Measurements from ENCODE around the gene LSP1. TPM values are rescaled to one million over a fixed set of nuclear protein-coding genes. Genes with fewer than 3 reads are reported as not detected.

The LSP1 gene
- total RNA-seq, 2 experiments from 2014 or later = 228 to 232 TPM

DNA sequence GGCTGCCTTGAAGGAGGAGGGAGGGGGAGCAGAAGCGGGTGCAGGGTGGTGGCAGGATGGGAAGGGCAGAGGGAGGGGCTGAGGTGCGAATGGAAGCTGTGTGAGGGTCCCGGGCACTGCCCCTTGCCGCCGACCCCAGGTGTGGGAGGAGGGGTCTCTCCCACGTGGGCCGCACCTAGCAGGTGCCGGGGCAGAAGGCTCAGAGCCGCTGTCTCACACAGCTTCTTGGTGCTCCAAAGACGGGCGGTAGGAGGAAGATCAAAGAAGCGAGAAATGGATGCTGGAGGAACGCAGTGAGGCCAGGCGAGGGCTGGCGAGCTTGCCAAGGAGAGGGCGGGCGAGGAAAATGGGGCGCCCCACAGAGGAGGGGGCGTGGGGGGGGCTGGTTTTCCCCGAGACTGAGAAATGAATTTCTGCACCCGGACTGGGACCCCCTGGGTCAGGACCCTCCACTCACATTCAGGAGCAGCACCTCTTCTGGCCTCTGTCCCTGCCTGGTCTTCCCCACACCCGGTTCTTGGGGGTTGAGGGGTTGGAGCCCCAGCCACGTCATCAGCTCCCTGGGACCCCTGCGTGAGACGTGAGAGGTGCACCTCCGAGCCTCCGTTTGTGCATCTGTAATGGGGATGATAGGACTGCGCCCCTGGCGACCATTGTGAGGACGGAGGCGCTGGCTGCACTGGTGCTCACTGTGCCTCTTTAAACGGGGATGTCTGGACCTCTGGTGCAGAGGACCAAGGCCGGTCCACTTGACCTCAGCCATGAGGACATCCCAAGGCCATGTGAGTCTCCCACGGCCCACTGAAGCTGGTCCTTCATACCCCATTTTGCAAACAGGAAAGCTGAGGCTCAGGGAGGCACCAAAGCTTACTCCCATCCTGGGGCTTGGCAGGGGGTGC lies 16.8 kb downstream of the LSP1 start:
- no peak overlapping the region for H3K27ac ChIP-seq (ENCODE audit: low read depth in 1 of 2, low read length in 2 of 2)
- ChIA-PET POLR2A (interaction anchor here (1.2 to 3.1 kb wide), 5 partner anchors 16 to 45 kb away, joined by 3 to 21 read pairs (median 7); partner anchors contain the start of gene LSP1), CTCF (interaction anchor here (1.7 to 2.8 kb wide), 2 partner anchors 12 to 17 kb away, joined by 4 to 17 read pairs; no protein-coding TSS in a partner anchor)
- intact Hi-C loops (cut with DNase I, micrococcal nuclease) = loop anchor here (2.0 kb wide), 2 partner anchors 15 to 17 kb away; partner anchors contain the start of gene LSP1 (in 1 of the 2)
- Mint-ChIP-seq H3K4me3 (peak overlapping the region; percentile 70), H3K27me3 (no peaks in the 10 kb centered on the region), H3K27ac (peak overlapping the region; percentile 86), H3K9me3 (no peaks in the 10 kb centered on the region), H3K36me3 (ENCODE audit: low read depth) (peaks cover 18% of the 10 kb centered on the region), H3K4me1 (ENCODE audit: low read depth) (peaks cover 62% of the 10 kb centered on the region)
- ATAC-seq (ENCODE audit: poor library complexity) (no peak), DNase-seq (no peak)
- H3K9me3 ChIP-seq (ENCODE audit: control insufficient read depth in 1 of 2, insufficient read depth in 1 of 2, low read length in 2 of 2) = no peaks in the 10 kb centered on the region
- no peaks in the 10 kb centered on the region for H3K36me3 ChIP-seq (ENCODE audit: insufficient read depth, low read length)
- no peaks in the 10 kb centered on the region for H3K27me3 ChIP-seq (ENCODE audit: control insufficient read depth in 1 of 2, insufficient read depth in 2 of 2, low read length in 2 of 2)
- H3K4me1 ChIP-seq (ENCODE audit: insufficient read depth, low read length) = peaks cover 92% of the 10 kb centered on the region
- no peak overlapping the region for H3K4me3 ChIP-seq (ENCODE audit: low read length)
- TF ChIP-seq, protein P1, sequence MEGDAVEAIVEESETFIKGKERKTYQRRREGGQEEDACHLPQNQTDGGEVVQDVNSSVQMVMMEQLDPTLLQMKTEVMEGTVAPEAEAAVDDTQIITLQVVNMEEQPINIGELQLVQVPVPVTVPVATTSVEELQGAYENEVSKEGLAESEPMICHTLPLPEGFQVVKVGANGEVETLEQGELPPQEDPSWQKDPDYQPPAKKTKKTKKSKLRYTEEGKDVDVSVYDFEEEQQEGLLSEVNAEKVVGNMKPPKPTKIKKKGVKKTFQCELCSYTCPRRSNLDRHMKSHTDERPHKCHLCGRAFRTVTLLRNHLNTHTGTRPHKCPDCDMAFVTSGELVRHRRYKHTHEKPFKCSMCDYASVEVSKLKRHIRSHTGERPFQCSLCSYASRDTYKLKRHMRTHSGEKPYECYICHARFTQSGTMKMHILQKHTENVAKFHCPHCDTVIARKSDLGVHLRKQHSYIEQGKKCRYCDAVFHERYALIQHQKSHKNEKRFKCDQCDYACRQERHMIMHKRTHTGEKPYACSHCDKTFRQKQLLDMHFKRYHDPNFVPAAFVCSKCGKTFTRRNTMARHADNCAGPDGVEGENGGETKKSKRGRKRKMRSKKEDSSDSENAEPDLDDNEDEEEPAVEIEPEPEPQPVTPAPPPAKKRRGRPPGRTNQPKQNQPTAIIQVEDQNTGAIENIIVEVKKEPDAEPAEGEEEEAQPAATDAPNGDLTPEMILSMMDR (IDR thresholded peaks at IDR 0.05) = no peak

DNA sequence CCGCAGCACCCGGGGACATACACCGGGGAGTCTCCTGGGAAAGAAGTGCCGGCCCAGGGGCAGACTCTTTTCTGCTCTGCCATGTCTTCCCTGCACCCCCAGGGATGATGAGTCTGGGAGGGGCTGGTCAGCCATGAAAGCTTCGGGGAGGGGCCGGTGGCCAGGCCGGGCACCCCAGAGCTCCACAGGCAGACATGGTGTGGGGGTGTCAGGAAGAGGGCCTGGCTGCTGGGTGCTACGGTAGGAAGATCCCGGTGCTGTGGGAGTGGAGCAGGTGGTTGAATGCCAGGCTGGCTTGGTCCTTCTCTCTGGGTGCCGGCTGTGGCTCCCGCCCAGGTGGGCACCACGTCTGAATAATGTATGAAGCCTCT lies 17.4 kb downstream of the LSP1 start:
- peaks cover 19% of the 10 kb centered on the region for H3K36me3 Mint-ChIP-seq (ENCODE audit: low read depth)
- peak overlapping the region; percentile 28 for H3K4me3 ChIP-seq (ENCODE audit: low read length)
- H3K27ac ChIP-seq (ENCODE audit: low read depth in 1 of 2, low read length in 2 of 2) = no peak overlapping the region
- DNase-seq (no peak), ATAC-seq (ENCODE audit: poor library complexity) (no peak)
- H3K27ac Mint-ChIP-seq = peak overlapping the region; percentile 86
- peaks cover 92% of the 10 kb centered on the region for H3K4me1 ChIP-seq (ENCODE audit: insufficient read depth, low read length)
- no peaks in the 10 kb centered on the region for H3K27me3 ChIP-seq (ENCODE audit: control insufficient read depth in 1 of 2, insufficient read depth in 2 of 2, low read length in 2 of 2)
- intact Hi-C loops (cut with DNase I, micrococcal nuclease) = loop anchor here (2.0 kb wide), 2 partner anchors 16 to 18 kb away; partner anchors contain the start of gene LSP1 (in 1 of the 2)
- ChIA-PET POLR2A (interaction anchor here (0.9 to 3.1 kb wide), 5 partner anchors 11 to 46 kb away, joined by 3 to 21 read pairs (median 5); partner anchors contain the start of gene LSP1), CTCF (interaction anchor here (2.8 kb wide), 1 partner anchor 12 kb away, joined by 17 read pairs; no protein-coding TSS in a partner anchor)
- peaks cover 4% of the 10 kb centered on the region for H3K36me3 ChIP-seq (ENCODE audit: insufficient read depth, low read length)
- H3K4me1 Mint-ChIP-seq (ENCODE audit: low read depth) = peaks cover 62% of the 10 kb centered on the region
- no peaks in the 10 kb centered on the region for H3K27me3 Mint-ChIP-seq
- TF ChIP-seq, protein P1 (IDR thresholded peaks at IDR 0.05) = no peak
- no peaks in the 10 kb centered on the region for H3K9me3 ChIP-seq (ENCODE audit: control insufficient read depth in 1 of 2, insufficient read depth in 1 of 2, low read length in 2 of 2)
- H3K4me3 Mint-ChIP-seq = peak overlapping the region; percentile 70
- no peaks in the 10 kb centered on the region for H3K9me3 Mint-ChIP-seq

DNA sequence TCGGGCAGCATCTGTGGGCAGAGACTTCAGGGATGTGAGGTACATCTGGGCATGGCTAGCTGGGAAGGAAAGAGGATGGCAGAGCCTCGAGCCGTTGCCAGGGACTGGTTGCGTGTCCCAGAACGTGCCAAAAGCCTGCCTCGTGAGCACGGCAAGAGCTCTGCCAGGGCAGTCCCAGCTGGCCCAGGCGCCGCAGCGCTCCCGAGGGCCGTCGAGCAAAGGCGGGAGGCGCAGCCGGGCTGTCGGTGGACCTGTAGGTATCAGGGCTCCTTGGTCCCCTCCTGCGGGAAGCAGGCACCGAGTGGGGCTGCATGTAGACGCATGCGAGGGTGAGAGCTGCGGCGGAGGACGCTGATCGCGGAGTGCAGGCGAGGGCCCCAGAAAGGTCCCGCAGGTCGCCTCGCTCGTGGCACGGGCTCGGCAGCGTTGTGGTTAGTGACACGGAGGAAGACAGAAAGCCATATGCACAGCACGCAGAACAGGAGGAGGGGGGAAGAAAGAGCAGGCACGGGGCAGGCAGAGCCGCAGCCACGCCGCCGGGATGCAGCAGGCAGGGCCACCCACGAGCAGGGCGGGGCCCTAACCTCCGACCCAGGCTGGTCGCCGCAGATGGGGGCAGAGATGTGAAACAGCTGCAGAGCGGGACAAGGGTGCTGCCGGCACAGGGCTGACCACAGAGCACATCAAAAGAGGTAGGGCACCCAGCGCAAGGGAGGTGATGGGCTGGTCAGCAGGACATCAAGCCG lies 18.0 kb downstream of the LSP1 start:
- Histone ChIP-seq H3K9me3 (ENCODE audit: control insufficient read depth in 1 of 2, insufficient read depth in 1 of 2, low read length in 2 of 2) (no peaks in the 10 kb centered on the region), H3K36me3 (ENCODE audit: insufficient read depth, low read length) (peaks cover 7% of the 10 kb centered on the region), H3K27me3 (ENCODE audit: control insufficient read depth in 1 of 2, insufficient read depth in 2 of 2, low read length in 2 of 2) (no peaks in the 10 kb centered on the region), H3K27ac (ENCODE audit: low read depth in 1 of 2, low read length in 2 of 2) (peak overlapping the region; percentile 22 to 48), H3K4me1 (ENCODE audit: insufficient read depth, low read length) (peaks cover 93% of the 10 kb centered on the region), H3K4me3 (ENCODE audit: low read length) (peak overlapping the region; percentile 28)
- CTCF ChIA-PET = interaction anchor here (2.8 kb wide), 1 partner anchor 11 kb away, joined by 17 read pairs; no protein-coding TSS in a partner anchor
- Mint-ChIP-seq H3K27me3 (no peaks in the 10 kb centered on the region), H3K4me3 (peak overlapping the region; percentile 70), H3K27ac (peak overlapping the region; percentile 86), H3K36me3 (ENCODE audit: low read depth) (peaks cover 18% of the 10 kb centered on the region), H3K9me3 (no peaks in the 10 kb centered on the region), H3K4me1 (ENCODE audit: low read depth) (peaks cover 59% of the 10 kb centered on the region)
- TF ChIP-seq, protein P1 (IDR thresholded peaks at IDR 0.05) = no peak
- ATAC-seq (ENCODE audit: poor library complexity) = peak; percentile 90
- POLR2A ChIA-PET = interaction anchor here (0.9 to 3.1 kb wide), 5 partner anchors 10 to 46 kb away, joined by 3 to 21 read pairs (median 5); partner anchors contain the start of gene LSP1
- intact Hi-C loops (cut with DNase I, micrococcal nuclease) = loop anchor here (2.0 kb wide), 2 partner anchors 16 to 18 kb away; partner anchors contain the start of gene LSP1 (in 1 of the 2)
- DNase-seq = peak in 13 of 14 experiments; percentile 27 to 82 (median 42)
